Measurements from ENCODE around the gene MIER1. TPM values are rescaled to one million over a fixed set of nuclear protein-coding genes. Genes with fewer than 3 reads are reported as not detected.
"Not testable (repeated sequence)": the region's sequence is repeated elsewhere in the genome, so short reads cannot be mapped to it uniquely, and the experiment has no call there.

MIER1 gene
- polyA plus RNA-seq, 4 donors, result 13.0 to 36.1 (median 18.3) TPM

GRCh38 chr1:66943361-66943969, 18.7 kb downstream of the MIER1 start:
- H3K27ac ChIP-seq (ENCODE audit: low read depth in 1 of 3, low read length in 2 of 3), result no peak overlapping the region
- peaks cover 0 to 18% (median 1%) of the 10 kb centered on the region in 3 donors for H3K36me3 ChIP-seq (ENCODE audit: control insufficient read depth in 3 of 3, insufficient read depth in 2 of 3, low read depth in 1 of 3, low read length in 3 of 3)
- no peaks in the 10 kb centered on the region for H3K9me3 ChIP-seq (ENCODE audit: control insufficient read depth in 2 of 2, insufficient read depth in 1 of 2, low read depth in 1 of 2, low read length in 1 of 2)
- H3K4me3 ChIP-seq (ENCODE audit: low read depth in 1 of 3, low read length in 3 of 3), result no peak overlapping the region
- H3K4me1 ChIP-seq (ENCODE audit: control insufficient read depth in 3 of 3, insufficient read depth in 2 of 3, low read depth in 1 of 3, low read length in 2 of 3), result peaks cover 0 to 18% (median 3%) of the 10 kb centered on the region in 3 donors
- FAIRE-seq (no peak), DNase-seq (no peak)
- WGBS, 3 donors, result 83 to 91% (median 87%) methylated on average over 5 of the region's 5 CpGs
- H3K27me3 ChIP-seq (ENCODE audit: control insufficient read depth in 3 of 3, insufficient read depth in 3 of 3, low read length in 3 of 3), result no peaks in the 10 kb centered on the region

- no peak overlapping the region for H3K4me3 ChIP-seq (ENCODE audit: low read depth in 1 of 3, low read length in 3 of 3)
- WGBS, 3 donors, result 94 to 95% (median 94%) methylated on average over 7 of the region's 7 CpGs
- no peaks in the 10 kb centered on the region for H3K9me3 ChIP-seq (ENCODE audit: control insufficient read depth in 2 of 2, insufficient read depth in 1 of 2, low read depth in 1 of 2, low read length in 1 of 2)
- DNase-seq (peak in 1 of 2 donors; percentile 6), FAIRE-seq (no peak)
- H3K36me3 ChIP-seq (ENCODE audit: control insufficient read depth in 3 of 3, insufficient read depth in 2 of 3, low read depth in 1 of 3, low read length in 3 of 3), result peaks cover 3 to 21% (median 4%) of the 10 kb centered on the region in 3 donors
- no peak overlapping the region for H3K27ac ChIP-seq (ENCODE audit: low read depth in 1 of 3, low read length in 2 of 3)
- H3K4me1 ChIP-seq (ENCODE audit: control insufficient read depth in 3 of 3, insufficient read depth in 2 of 3, low read depth in 1 of 3, low read length in 2 of 3), result peaks cover 0 to 15% (median 3%) of the 10 kb centered on the region in 3 donors
- no peaks in the 10 kb centered on the region for H3K27me3 ChIP-seq (ENCODE audit: control insufficient read depth in 3 of 3, insufficient read depth in 3 of 3, low read length in 3 of 3)
Measured at GRCh38 chr1:66944330-66945274, 19.8 kb downstream of the MIER1 start.

GRCh38 chr1:66945316-66945715, 20.5 kb downstream of the MIER1 start:
- no peak for FAIRE-seq
- Histone ChIP-seq H3K27ac (ENCODE audit: low read depth in 1 of 3, low read length in 2 of 3) (no peak overlapping the region), H3K4me1 (ENCODE audit: control insufficient read depth in 3 of 3, insufficient read depth in 2 of 3, low read depth in 1 of 3, low read length in 2 of 3) (peaks cover 0 to 10% (median 3%) of the 10 kb centered on the region in 3 donors), H3K4me3 (ENCODE audit: low read depth in 1 of 3, low read length in 3 of 3) (no peak overlapping the region), H3K9me3 (ENCODE audit: control insufficient read depth in 2 of 2, insufficient read depth in 1 of 2, low read depth in 1 of 2, low read length in 1 of 2) (no peaks in the 10 kb centered on the region), H3K27me3 (ENCODE audit: control insufficient read depth in 3 of 3, insufficient read depth in 3 of 3, low read length in 3 of 3) (no peaks in the 10 kb centered on the region), H3K36me3 (ENCODE audit: control insufficient read depth in 3 of 3, insufficient read depth in 2 of 3, low read depth in 1 of 3, low read length in 3 of 3) (peaks cover 3 to 21% (median 5%) of the 10 kb centered on the region in 3 donors)
- 97 to 98% (median 97%) methylated on average over 3 of the region's 3 CpGs for WGBS, 3 donors
- DNase-seq, result no peak

- no peak for FAIRE-seq
- H3K27ac ChIP-seq (ENCODE audit: low read depth in 1 of 3, low read length in 2 of 3), result no peak overlapping the region
Measured at GRCh38 chr1:66947267-66947666, 22.5 kb downstream of the MIER1 start.

GRCh38 chr1:66951513-66951912, 26.7 kb downstream of the MIER1 start:
- Histone ChIP-seq H3K36me3 (ENCODE audit: control insufficient read depth in 3 of 3, insufficient read depth in 2 of 3, low read depth in 1 of 3, low read length in 3 of 3) (peaks cover 3 to 25% (median 20%) of the 10 kb centered on the region in 3 donors), H3K4me1 (ENCODE audit: control insufficient read depth in 3 of 3, insufficient read depth in 2 of 3, low read depth in 1 of 3, low read length in 2 of 3) (no peaks in the 10 kb centered on the region), H3K9me3 (ENCODE audit: control insufficient read depth in 2 of 2, insufficient read depth in 1 of 2, low read depth in 1 of 2, low read length in 1 of 2) (no peaks in the 10 kb centered on the region), H3K27me3 (ENCODE audit: control insufficient read depth in 3 of 3, insufficient read depth in 3 of 3, low read length in 3 of 3) (no peaks in the 10 kb centered on the region), H3K4me3 (ENCODE audit: low read depth in 1 of 3, low read length in 3 of 3) (no peak overlapping the region), H3K27ac (ENCODE audit: low read depth in 1 of 3, low read length in 2 of 3) (no peak overlapping the region)
- no peak for DNase-seq
- 93 to 99% (median 94%) methylated on average over 6 of the region's 6 CpGs for WGBS, 3 donors
- no peak for FAIRE-seq

More at GRCh38 chr1:66947267-66947666, 22.5 kb downstream of the MIER1 start:
- WGBS, 3 donors, result 81 to 96% (median 89%) methylated on average over 1 of the region's 1 CpG
- Histone ChIP-seq H3K4me3 (ENCODE audit: low read depth in 1 of 3, low read length in 3 of 3) (no peak overlapping the region), H3K27me3 (ENCODE audit: control insufficient read depth in 3 of 3, insufficient read depth in 3 of 3, low read length in 3 of 3) (no peaks in the 10 kb centered on the region), H3K9me3 (ENCODE audit: control insufficient read depth in 2 of 2, insufficient read depth in 1 of 2, low read depth in 1 of 2, low read length in 1 of 2) (no peaks in the 10 kb centered on the region), H3K36me3 (ENCODE audit: control insufficient read depth in 3 of 3, insufficient read depth in 2 of 3, low read depth in 1 of 3, low read length in 3 of 3) (peaks cover 3 to 25% (median 10%) of the 10 kb centered on the region in 3 donors), H3K4me1 (ENCODE audit: control insufficient read depth in 3 of 3, insufficient read depth in 2 of 3, low read depth in 1 of 3, low read length in 2 of 3) (no peaks in the 10 kb centered on the region)
- DNase-seq, result no peak

GRCh38 chr1:66954208-66954607, 29.4 kb downstream of the MIER1 start:
- H3K4me3 ChIP-seq (ENCODE audit: low read depth in 1 of 3, low read length in 3 of 3), result no peak overlapping the region
- DNase-seq (no peak), FAIRE-seq (no peak)
- no peaks in the 10 kb centered on the region for H3K4me1 ChIP-seq (ENCODE audit: control insufficient read depth in 3 of 3, insufficient read depth in 2 of 3, low read depth in 1 of 3, low read length in 2 of 3)
- 79 to 89% (median 83%) methylated on average over 4 of the region's 4 CpGs for WGBS, 3 donors
- H3K9me3 ChIP-seq (ENCODE audit: control insufficient read depth in 2 of 2, insufficient read depth in 1 of 2, low read depth in 1 of 2, low read length in 1 of 2), result no peaks in the 10 kb centered on the region
- peaks cover 0 to 18% (median 18%) of the 10 kb centered on the region in 3 donors for H3K36me3 ChIP-seq (ENCODE audit: control insufficient read depth in 3 of 3, insufficient read depth in 2 of 3, low read depth in 1 of 3, low read length in 3 of 3)
- no peaks in the 10 kb centered on the region for H3K27me3 ChIP-seq (ENCODE audit: control insufficient read depth in 3 of 3, insufficient read depth in 3 of 3, low read length in 3 of 3)
- no peak overlapping the region for H3K27ac ChIP-seq (ENCODE audit: low read depth in 1 of 3, low read length in 2 of 3)

GRCh38 chr1:66957938-66958337, 33.1 kb downstream of the MIER1 start:
- Histone ChIP-seq H3K36me3 (ENCODE audit: control insufficient read depth in 3 of 3, insufficient read depth in 2 of 3, low read depth in 1 of 3, low read length in 3 of 3) (peaks cover 4 to 18% (median 15%) of the 10 kb centered on the region in 3 donors), H3K4me1 (ENCODE audit: control insufficient read depth in 3 of 3, insufficient read depth in 2 of 3, low read depth in 1 of 3, low read length in 2 of 3) (no peaks in the 10 kb centered on the region), H3K9me3 (ENCODE audit: control insufficient read depth in 2 of 2, insufficient read depth in 1 of 2, low read depth in 1 of 2, low read length in 1 of 2) (no peaks in the 10 kb centered on the region), H3K4me3 (ENCODE audit: low read depth in 1 of 3, low read length in 3 of 3) (no peak overlapping the region), H3K27ac (ENCODE audit: low read depth in 1 of 3, low read length in 2 of 3) (no peak overlapping the region), H3K27me3 (ENCODE audit: control insufficient read depth in 3 of 3, insufficient read depth in 3 of 3, low read length in 3 of 3) (no peaks in the 10 kb centered on the region)
- FAIRE-seq (no peak), DNase-seq (no peak)
- 94 to 96% (median 95%) methylated on average over 3 of the region's 3 CpGs for WGBS, 3 donors

- DNase-seq; H3K27me3 ChIP-seq (ENCODE audit: control insufficient read depth in 3 of 3, insufficient read depth in 3 of 3, low read length in 3 of 3); H3K4me1 ChIP-seq (ENCODE audit: control insufficient read depth in 3 of 3, insufficient read depth in 2 of 3, low read depth in 1 of 3, low read length in 2 of 3); H3K9me3 ChIP-seq (ENCODE audit: control insufficient read depth in 2 of 2, insufficient read depth in 1 of 2, low read depth in 1 of 2, low read length in 1 of 2); FAIRE-seq; H3K4me3 ChIP-seq (ENCODE audit: low read depth in 1 of 3, low read length in 3 of 3); H3K27ac ChIP-seq (ENCODE audit: low read depth in 1 of 3, low read length in 2 of 3): not testable (repeated sequence)
- H3K36me3 ChIP-seq (ENCODE audit: control insufficient read depth in 3 of 3, insufficient read depth in 2 of 3, low read depth in 1 of 3, low read length in 3 of 3), result peaks cover 4 to 21% (median 5%) of the 10 kb centered on the region in 3 donors
- WGBS, 3 donors, result 93 to 96% (median 95%) methylated on average over 5 to 7 of the region's 7 CpGs
Measured at GRCh38 chr1:66966188-66966873, 41.5 kb downstream of the MIER1 start.

Data from small intestine (tissue), 7 donors.